ENCODE results near the gene EPB41.
"Not testable (repeated sequence)": the region's sequence is repeated elsewhere in the genome, so short reads cannot be mapped to it uniquely, and the experiment has no call there.

Gene EPB41

GRCh38 chr1:28914228-28915030, at the start of gene EPB41:
Gene EPB41, plus strand, starts transcription at chr1:28914569. Its CDS starts 72,869 bp downstream, at chr1:28987438.
- no peak for TF ChIP-seq CTCF (conservative IDR thresholded peaks at IDR 0.05; ENCODE audit: low read depth, low read length)
- H3K4me3 ChIP-seq (ENCODE audit: low read depth, low read length), result peak within 1 kb of the TSS; percentile 58
- peak; percentile 83 for DNase-seq (ENCODE audit: low read depth)

GRCh38 chr1:28864695-28865094, 49.7 kb upstream of the EPB41 start:
- no peak for DNase-seq (ENCODE audit: low read depth)
- no peak overlapping the region for H3K4me3 ChIP-seq (ENCODE audit: low read depth, low read length)
- TF ChIP-seq CTCF (conservative IDR thresholded peaks at IDR 0.05; ENCODE audit: low read depth, low read length), result no peak

- TF ChIP-seq CTCF (conservative IDR thresholded peaks at IDR 0.05; ENCODE audit: low read depth, low read length), result no peak
- DNase-seq (ENCODE audit: low read depth), result no peak
These were observed 48.2 kb upstream of the EPB41 start for GRCh38 chr1:28865997-28866650.

GRCh38 chr1:28867850-28868249, 46.5 kb upstream of the EPB41 start:
- H3K4me3 ChIP-seq (ENCODE audit: low read depth, low read length), result no peak overlapping the region
- no peak for TF ChIP-seq CTCF (conservative IDR thresholded peaks at IDR 0.05; ENCODE audit: low read depth, low read length)
- DNase-seq (ENCODE audit: low read depth), result no peak

More at GRCh38 chr1:28865997-28866650, 48.2 kb upstream of the EPB41 start:
- H3K4me3 ChIP-seq (ENCODE audit: low read depth, low read length), result no peak overlapping the region

- DNase-seq (ENCODE audit: low read depth), result no peak
- no peak for TF ChIP-seq CTCF (conservative IDR thresholded peaks at IDR 0.05; ENCODE audit: low read depth, low read length)
These were observed 44.4 kb upstream of the EPB41 start for GRCh38 chr1:28869952-28870351.

GRCh38 chr1:28871631-28872401, 42.6 kb upstream of the EPB41 start:
- no peak for TF ChIP-seq CTCF (conservative IDR thresholded peaks at IDR 0.05; ENCODE audit: low read depth, low read length)
- no peak for DNase-seq (ENCODE audit: low read depth)
- H3K4me3 ChIP-seq (ENCODE audit: low read depth, low read length), result no peak overlapping the region

More at GRCh38 chr1:28869952-28870351, 44.4 kb upstream of the EPB41 start:
- H3K4me3 ChIP-seq (ENCODE audit: low read depth, low read length), result no peak overlapping the region

- DNase-seq (ENCODE audit: low read depth); H3K4me3 ChIP-seq (ENCODE audit: low read depth, low read length): not testable (repeated sequence)
These were observed 39.2 kb upstream of the EPB41 start for GRCh38 chr1:28875134-28875533.

Measured in choroid plexus epithelial cell (primary cell).